Keratinocyte (primary cell): ENCODE measurements around the gene MED29. TPM values are rescaled to one million over a fixed set of nuclear protein-coding genes. Genes with fewer than 3 reads are reported as not detected.
A peak's percentile ranks its signal among the peaks of the same experiment; 100 is the strongest.

ENCODE experiments used
- DNase-seq: peaks from one replicate; pipeline ENCODE4 v3.0.0-alpha.2; 2011; ENCODE audit warnings: low read depth, missing footprints, low spot score
- FAIRE-seq: peaks from 2 replicates; lab custom pipeline; 2011; peaks lifted over from hg19 to GRCh38; lab: Jason Lieb, UNC
- H2AFZ ChIP-seq: 2 replicates; pipeline ENCODE4 v1.6.0; 2012; ENCODE audit warnings: low read length, control low read depth, inconsistent platforms; ENCODE audit not compliant: control insufficient read depth
- H3K27ac ChIP-seq: 2 replicates; pipeline ENCODE4 v1.5.1; 2011; ENCODE audit warnings: low read length; ENCODE audit not compliant: control insufficient read depth, insufficient read depth
- H3K27me3 ChIP-seq: 3 replicates; pipeline ENCODE4 v1.6.0; 2011; ENCODE audit warnings: low read length; ENCODE audit not compliant: control insufficient read depth, insufficient read depth; ENCODE audit errors: extremely low read depth
- H3K36me3 ChIP-seq, 2 experiments: 2 replicates in 1 of 2; 3 replicates in 1 of 2; pipeline ENCODE4 v1.5.1; 2011; ENCODE audit warnings: low read length in 2 of 2, mild to moderate bottlenecking in 1 of 2; ENCODE audit not compliant: control insufficient read depth in 2 of 2, insufficient read depth in 2 of 2; ENCODE audit errors: extremely low read depth in 1 of 2
- H3K4me1 ChIP-seq: 3 replicates; pipeline ENCODE4 v1.5.1; 2011; ENCODE audit warnings: low read length; ENCODE audit not compliant: control insufficient read depth, insufficient read depth; ENCODE audit errors: extremely low read depth
- H3K4me2 ChIP-seq: 3 replicates; pipeline ENCODE4 v1.6.0; 2011; ENCODE audit warnings: low read depth, low read length; ENCODE audit not compliant: control insufficient read depth, insufficient read depth; ENCODE audit errors: extremely low read depth
- H3K4me3 ChIP-seq, 3 experiments: fragments of 200-600 bp in 1 of 3; sonication (generic) in 1 of 3; 2 replicates in 2 of 3; 3 replicates in 1 of 3; pipeline ENCODE4 v1.5.1; 2011 to 2016; ENCODE audit warnings: low read length in 3 of 3, mild to moderate bottlenecking in 3 of 3, control low read depth in 2 of 3, inconsistent platforms in 1 of 3, low read depth in 1 of 3, mixed read lengths in 1 of 3, mixed run types in 1 of 3, moderate library complexity in 1 of 3; ENCODE audit not compliant: control insufficient read depth in 2 of 3, insufficient read depth in 2 of 3; ENCODE audit errors: extremely low read depth in 1 of 3
- H3K79me2 ChIP-seq: 2 replicates; pipeline ENCODE4 v1.6.0; 2012; ENCODE audit warnings: low read length; ENCODE audit not compliant: control insufficient read depth, insufficient read depth
- H3K9ac ChIP-seq: 3 replicates; pipeline ENCODE4 v1.6.0; 2011; ENCODE audit warnings: low read length; ENCODE audit not compliant: control insufficient read depth, insufficient read depth; ENCODE audit errors: extremely low read depth
- H3K9me1 ChIP-seq: 3 replicates; pipeline ENCODE4 v1.6.0; 2011; ENCODE audit warnings: low read length; ENCODE audit not compliant: control insufficient read depth, insufficient read depth; ENCODE audit errors: extremely low read depth
- H3K9me3 ChIP-seq: 2 replicates; pipeline ENCODE4 v1.5.1; 2012; ENCODE audit warnings: low read depth, low read length; ENCODE audit not compliant: control insufficient read depth
- H4K20me1 ChIP-seq: 3 replicates; pipeline ENCODE4 v1.6.0; 2011; ENCODE audit warnings: low read length; ENCODE audit not compliant: control insufficient read depth, insufficient read depth; ENCODE audit errors: extremely low read depth
- CTCF ChIP-seq, 3 experiments: IDR thresholded peaks in 1 of 3; conservative IDR thresholded peaks in 1 of 3; optimal IDR thresholded peaks in 1 of 3; 2 replicates in 2 of 3; 3 replicates in 1 of 3; pipeline versions ENCODE3 to v1.5.1; 2011; ENCODE audit warnings: low read length in 3 of 3, mild to moderate bottlenecking in 3 of 3, moderate library complexity in 2 of 3, control low read depth in 1 of 3, inconsistent platforms in 1 of 3; ENCODE audit not compliant: insufficient read depth in 2 of 3; ENCODE audit errors: extremely low read depth in 1 of 3
- EZH2 ChIP-seq: IDR thresholded peaks from one replicate; pipeline ENCODE4 v1.6.1; 2012; ENCODE audit warnings: inconsistent platforms, mild to moderate bottlenecking, low read length, moderate library complexity
- dilution Hi-C: fragments of 300-500 bp; cut with MboI; formaldehyde crosslinking; loops from one replicate; pipeline ENCODE4 v1.7.0; 2020; ENCODE audit warnings: low sequenced_read_pairs; ENCODE audit not compliant: extremely low pct_ligation_motif_present
- polyA plus RNA-seq, 5 experiments: library from polyadenylated mRNA; depleted of rRNA in 3 of 5; stranded (reverse) in 3 of 5; stranded (forward) in 1 of 5; unstranded in 1 of 5; fragments of >200 nt; gene quantifications; 1 replicate in 1 of 5; 2 replicates in 3 of 5; 3 replicates in 1 of 5; pipeline versions ENCODE4 v1.2.1 to v1.2.3, GENCODE V29; 2011 to 2012; ENCODE audit warnings: missing spikeins in 2 of 5, low read depth in 1 of 5, low replicate concordance in 1 of 5

Gene MED29
- polyA plus RNA-seq, 1 donor (not counting 4 experiments of a cell fraction or from before 2014, with no cell fraction given) = 14.7 TPM

DNA sequence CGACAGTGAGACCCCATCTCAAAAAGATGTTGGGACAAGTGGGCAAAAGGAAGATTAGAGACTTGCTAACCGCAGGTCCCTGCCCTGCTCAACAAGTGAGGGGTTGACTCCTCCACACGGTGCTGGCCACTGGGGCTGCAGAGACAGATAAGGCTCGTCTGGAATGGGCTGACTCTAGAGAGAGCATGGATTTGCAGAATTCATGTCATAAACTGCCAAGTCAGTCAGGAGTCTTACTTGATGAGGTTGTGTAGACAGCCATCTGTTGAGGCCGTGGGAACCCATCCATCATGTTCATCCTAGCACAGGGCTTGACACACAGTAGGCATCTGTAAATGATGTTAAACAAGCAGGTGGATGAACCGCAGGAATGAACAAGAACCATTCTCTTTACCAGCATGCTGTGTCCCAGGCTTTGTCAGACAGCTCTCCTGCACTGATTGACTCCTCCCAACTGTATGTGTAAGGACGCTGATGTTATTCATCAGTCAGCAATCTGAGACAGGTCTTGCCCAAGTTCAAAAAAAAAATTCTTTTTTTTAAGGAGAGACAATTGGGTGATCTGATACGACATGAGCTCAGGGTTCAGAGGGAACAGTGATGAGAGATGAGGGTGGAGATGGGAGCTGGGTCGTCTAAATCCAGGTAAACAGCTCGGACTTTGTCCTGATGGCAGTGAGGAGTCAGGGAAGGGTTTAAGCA is 9.1 kb upstream of the MED29 start:
- H3K27me3 ChIP-seq = no peaks in the 10 kb centered on the region
- no peak overlapping the region for H3K4me2 ChIP-seq
- DNase-seq (no peak), FAIRE-seq (peak; percentile 20)
- TF ChIP-seq CTCF (optimal IDR thresholded peaks at IDR 0.05 in 1 of 3, IDR thresholded peaks at IDR 0.05 in 1 of 3, conservative IDR thresholded peaks at IDR 0.05 in 1 of 3; ENCODE audit: extremely low read depth in 1 of 3, insufficient read depth in 2 of 3, low read length in 3 of 3) (no peak), EZH2 (no peak)
- H3K79me2 ChIP-seq = no peaks in the 10 kb centered on the region
- peaks cover 7% of the 10 kb centered on the region for H3K4me1 ChIP-seq
- no peak overlapping the region for H3K9ac ChIP-seq
- dilution Hi-C loops = no loop called here
- H3K36me3 ChIP-seq = peaks cover 46 to 51% of the 10 kb centered on the region in 2 experiments
- H3K9me3 ChIP-seq = no peaks in the 10 kb centered on the region
- H4K20me1 ChIP-seq = peaks cover 3% of the 10 kb centered on the region
- H3K27ac ChIP-seq = no peak overlapping the region
- H3K9me1 ChIP-seq = no peaks in the 10 kb centered on the region
- H2AFZ ChIP-seq = no peak overlapping the region
- H3K4me3 ChIP-seq = no peak overlapping the region

DNA sequence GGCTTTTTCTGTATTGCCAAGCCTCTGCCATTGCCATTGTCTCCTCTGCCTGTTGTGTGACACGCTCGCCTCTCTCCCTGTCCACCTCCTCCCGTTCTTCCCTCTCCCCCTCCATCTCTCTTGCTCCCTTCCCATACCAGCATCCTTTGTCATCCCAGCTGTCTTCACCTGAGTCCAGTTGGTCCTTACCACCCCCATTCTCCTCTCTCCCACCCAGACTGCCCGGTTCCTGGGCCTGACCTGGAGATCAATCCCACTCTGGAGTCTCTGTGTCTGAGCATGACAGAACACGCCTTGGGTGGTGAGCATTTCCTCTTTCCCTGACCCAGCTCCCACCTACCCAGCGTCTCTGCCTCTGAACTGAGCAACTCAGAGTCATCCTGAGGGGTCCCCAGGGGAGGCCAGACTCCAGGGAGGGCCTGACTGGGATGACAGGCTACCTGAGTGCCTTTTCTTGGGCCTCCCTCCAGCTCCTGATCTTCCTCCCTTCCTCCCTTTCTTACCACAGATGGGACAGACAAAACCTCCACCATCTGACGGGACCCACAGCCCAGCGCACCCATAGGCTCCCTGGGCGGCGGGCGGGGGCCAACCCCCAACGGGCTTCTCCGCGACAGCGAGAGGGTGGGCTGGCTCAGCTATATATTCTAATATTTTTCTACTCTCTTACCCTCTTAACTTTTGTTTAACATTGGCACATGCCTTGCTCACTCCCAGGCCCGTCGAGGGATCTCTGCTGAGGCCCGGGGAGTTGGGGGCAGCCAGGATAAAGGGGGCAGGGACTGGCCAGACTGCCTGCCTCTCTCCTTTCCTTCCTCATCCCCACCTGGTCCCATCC is 8.0 kb upstream of the MED29 start:
- H3K79me2 ChIP-seq = no peaks in the 10 kb centered on the region
- no peak overlapping the region for H3K27ac ChIP-seq
- no peak for FAIRE-seq
- peaks cover 7% of the 10 kb centered on the region for H3K4me1 ChIP-seq
- peaks cover 3% of the 10 kb centered on the region for H4K20me1 ChIP-seq
- no peaks in the 10 kb centered on the region for H3K9me1 ChIP-seq
- dilution Hi-C loops = no loop called here
- H3K4me2 ChIP-seq = no peak overlapping the region
- no peak for TF ChIP-seq CTCF (optimal IDR thresholded peaks at IDR 0.05 in 1 of 3, IDR thresholded peaks at IDR 0.05 in 1 of 3, conservative IDR thresholded peaks at IDR 0.05 in 1 of 3; ENCODE audit: extremely low read depth in 1 of 3, insufficient read depth in 2 of 3, low read length in 3 of 3)
- no peak for TF ChIP-seq EZH2
- DNase-seq = no peak
- H3K9ac ChIP-seq = no peak overlapping the region
- H3K27me3 ChIP-seq = no peaks in the 10 kb centered on the region
- no peak overlapping the region for H3K4me3 ChIP-seq
- peaks cover 41 to 49% of the 10 kb centered on the region in 2 experiments for H3K36me3 ChIP-seq
- H2AFZ ChIP-seq = no peak overlapping the region
- H3K9me3 ChIP-seq = no peaks in the 10 kb centered on the region
